Neural progenitor cell (in vitro differentiated cells): ENCODE results near the gene ARHGAP9. TPM values are rescaled to one million over a fixed set of nuclear protein-coding genes. Genes with fewer than 3 reads are reported as not detected.

Source experiments
- DNase-seq: peaks from one replicate; pipeline ENCODE4 v3.0.0-alpha.2; 2016; ENCODE audit warnings: low spot score
- H2AFZ ChIP-seq: fragments of 200-600 bp; sonication (generic); replicated peaks from 2 replicates; pipeline ENCODE4 v1.6.1; 2016; ENCODE audit warnings: antibody characterized with exemption
- H3F3A ChIP-seq: fragments of 200-600 bp; sonication (generic); 2 replicates; pipeline ENCODE4 v1.6.1; 2016; ENCODE audit warnings: antibody characterized with exemption, low read depth
- H3K27ac ChIP-seq: fragments of 200-600 bp; sonication (generic); 2 replicates; pipeline ENCODE4 v1.5.1; 2016; ENCODE audit warnings: mild to moderate bottlenecking
- H3K27me3 ChIP-seq: fragments of 200-600 bp; sonication (generic); 2 replicates; pipeline ENCODE4 v1.6.1; 2016; ENCODE audit warnings: mild to moderate bottlenecking, moderate library complexity
- H3K36me3 ChIP-seq: fragments of 200-600 bp; sonication (generic); 2 replicates; pipeline ENCODE4 v1.5.1; 2016
- H3K4me1 ChIP-seq: fragments of 200-600 bp; sonication (generic); 2 replicates; pipeline ENCODE4 v1.6.1; 2016; ENCODE audit warnings: mixed run types
- H3K4me2 ChIP-seq: fragments of 200-600 bp; sonication (generic); 2 replicates; pipeline ENCODE4 v1.6.1; 2016
- H3K4me3 ChIP-seq: fragments of 200-600 bp; sonication (generic); 2 replicates; pipeline ENCODE4 v1.5.1; 2016
- H3K79me2 ChIP-seq: fragments of 200-600 bp; sonication (generic); 2 replicates; pipeline ENCODE4 v1.6.1; 2016; ENCODE audit warnings: low read depth
- H3K9ac ChIP-seq: fragments of 200-600 bp; sonication (generic); 2 replicates; pipeline ENCODE4 v1.6.1; 2016
- H3K9me3 ChIP-seq: fragments of 200-600 bp; sonication (generic); 2 replicates; pipeline ENCODE4 v1.5.1; 2016; ENCODE audit warnings: low read depth
- H4K20me1 ChIP-seq: fragments of 200-600 bp; sonication (generic); 2 replicates; pipeline ENCODE4 v1.6.1; 2016; ENCODE audit warnings: low read depth
- H3K27ac Mint-ChIP-seq: 3 replicates; pipeline ENCODE4 v1.8.0; 2021; ENCODE audit warnings: mixed read lengths
- H3K27me3 Mint-ChIP-seq: 2 replicates; pipeline ENCODE4 v1.8.0; 2022; ENCODE audit warnings: low read depth, mild to moderate bottlenecking, inconsistent platforms, moderate library complexity, mixed read lengths; ENCODE audit not compliant: insufficient read depth
- H3K36me3 Mint-ChIP-seq: 3 replicates; pipeline ENCODE4 v1.8.0; 2021; ENCODE audit warnings: mixed read lengths
- H3K4me1 Mint-ChIP-seq: 3 replicates; pipeline ENCODE4 v1.8.0; 2021; ENCODE audit warnings: mixed read lengths
- H3K4me3 Mint-ChIP-seq: 3 replicates; pipeline ENCODE4 v1.8.0; 2021; ENCODE audit warnings: mild to moderate bottlenecking, moderate library complexity, mixed read lengths
- H3K9me3 Mint-ChIP-seq: 3 replicates; pipeline ENCODE4 v1.8.0; 2020; ENCODE audit warnings: mixed read lengths
- CTCF ChIP-seq: fragments of 200-600 bp; sonication (generic); IDR thresholded peaks from 2 replicates; pipeline ENCODE4 v1.5.1; 2017; ENCODE audit warnings: antibody characterized with exemption, mild to moderate bottlenecking
- EZH2 ChIP-seq: fragments of 200-600 bp; sonication (generic); IDR thresholded peaks from 2 replicates; pipeline ENCODE4 v1.6.1; 2017; ENCODE audit warnings: antibody characterized with exemption, mild to moderate bottlenecking, moderate library complexity
- EZH2phosphoT487 ChIP-seq: fragments of 200-600 bp; sonication (generic); IDR thresholded peaks from 2 replicates; pipeline ENCODE4 v1.6.1; 2017; ENCODE audit warnings: antibody characterized with exemption
- total RNA-seq: library from RNA; depleted of rRNA; stranded (reverse); fragments of >200 nt; gene quantifications from 2 replicates; pipeline ENCODE4 v1.2.3, GENCODE V29; 2015; ENCODE audit warnings: low replicate concordance

The ARHGAP9 gene
- total RNA-seq, 1 donor from 2014 or later: not detected

GRCh38 chr12:57434517-57435223, 45.0 kb downstream of the ARHGAP9 start, which contains the start of gene INHBC:
INHBC (plus strand) TSS chr12:57434784; CDS start chr12:57434887, 103 bp downstream.
- no peak within 1 kb of the TSS for H3K4me3 Mint-ChIP-seq
- no peak within 1 kb of the TSS for H3K9ac ChIP-seq
- H3K9me3 ChIP-seq: no peaks in the 10 kb centered on the region
- H3F3A ChIP-seq: peaks cover 20% of the 10 kb centered on the region
- H3K4me1 Mint-ChIP-seq: peaks cover 20% of the 10 kb centered on the region
- DNase-seq: no peak
- H3K27me3 Mint-ChIP-seq: peaks cover 4% of the 10 kb centered on the region
- peaks cover 6% of the 10 kb centered on the region for H3K4me1 ChIP-seq
- peaks cover 7% of the 10 kb centered on the region for H3K79me2 ChIP-seq
- H3K27ac Mint-ChIP-seq: peak within 1 kb of the TSS; percentile 1
- H3K4me2 ChIP-seq: no peak within 1 kb of the TSS
- TF ChIP-seq CTCF: no peak
- no peak for TF ChIP-seq EZH2phosphoT487
- H3K4me3 ChIP-seq: no peak within 1 kb of the TSS
- no peaks in the 10 kb centered on the region for H3K36me3 ChIP-seq
- no peaks in the 10 kb centered on the region for H3K27me3 ChIP-seq
- H3K27ac ChIP-seq: no peak within 1 kb of the TSS
- H3K9me3 Mint-ChIP-seq: no peaks in the 10 kb centered on the region
- no peaks in the 10 kb centered on the region for H4K20me1 ChIP-seq
- no peaks in the 10 kb centered on the region for H3K36me3 Mint-ChIP-seq
- no peak within 1 kb of the TSS for H2AFZ ChIP-seq

- H3K9me3 ChIP-seq: no peaks in the 10 kb centered on the region
- no peak overlapping the region for H2AFZ ChIP-seq
- peaks cover 26% of the 10 kb centered on the region for H3K4me1 Mint-ChIP-seq
- peaks cover 20% of the 10 kb centered on the region for H3K79me2 ChIP-seq
- no peak overlapping the region for H3K4me3 ChIP-seq
- no peak overlapping the region for H3K4me3 Mint-ChIP-seq
- H3K36me3 ChIP-seq: no peaks in the 10 kb centered on the region
- DNase-seq: no peak
- no peak overlapping the region for H3K27ac Mint-ChIP-seq
- no peak overlapping the region for H3K4me2 ChIP-seq
- no peaks in the 10 kb centered on the region for H3K27me3 ChIP-seq
- H3K27ac ChIP-seq: no peak overlapping the region
- no peak for TF ChIP-seq EZH2
- no peak for TF ChIP-seq EZH2phosphoT487
- TF ChIP-seq CTCF: no peak
- no peak overlapping the region for H3K9ac ChIP-seq
- H3K4me1 ChIP-seq: peaks cover 11% of the 10 kb centered on the region
- peaks cover 2% of the 10 kb centered on the region for H3K36me3 Mint-ChIP-seq
- H3K9me3 Mint-ChIP-seq: no peaks in the 10 kb centered on the region
- H3F3A ChIP-seq: peaks cover 24% of the 10 kb centered on the region
- peaks cover 4% of the 10 kb centered on the region for H4K20me1 ChIP-seq
- peaks cover 6% of the 10 kb centered on the region for H3K27me3 Mint-ChIP-seq
Measured at GRCh38 chr12:57433370-57433769, 46.3 kb downstream of the ARHGAP9 start.

GRCh38 chr12:57431654-57432188, 47.9 kb downstream of the ARHGAP9 start:
- Histone ChIP-seq H2AFZ (peak overlapping the region; percentile 34), H4K20me1 (peaks cover 4% of the 10 kb centered on the region), H3K36me3 (no peaks in the 10 kb centered on the region), H3K27me3 (no peaks in the 10 kb centered on the region), H3K79me2 (peaks cover 35% of the 10 kb centered on the region), H3K4me2 (peak overlapping the region; percentile 93), H3K27ac (no peak overlapping the region), H3K9me3 (no peaks in the 10 kb centered on the region), H3K4me3 (peak overlapping the region; percentile 64), H3F3A (peaks cover 24% of the 10 kb centered on the region), H3K9ac (no peak overlapping the region), H3K4me1 (peaks cover 11% of the 10 kb centered on the region)
- H3K27ac Mint-ChIP-seq: peak overlapping the region; percentile 93
- peak overlapping the region; percentile 96 for H3K4me3 Mint-ChIP-seq
- no peaks in the 10 kb centered on the region for H3K9me3 Mint-ChIP-seq
- TF ChIP-seq EZH2phosphoT487 (no peak), EZH2 (no peak), CTCF (no peak)
- no peak for DNase-seq
- H3K4me1 Mint-ChIP-seq: peaks cover 30% of the 10 kb centered on the region
- peaks cover 3% of the 10 kb centered on the region for H3K36me3 Mint-ChIP-seq
- H3K27me3 Mint-ChIP-seq: peaks cover 5% of the 10 kb centered on the region
